Suprapubic skin (tissue), 4 donors: Measurements from ENCODE around the gene CYB561D2. TPM values are rescaled to one million over a fixed set of nuclear protein-coding genes. Genes with fewer than 3 reads are reported as not detected.

Experiments
- DNase-seq, 2 donors: peaks; one replicate each; pipeline ENCODE4 v3.0.0-alpha.2; 2019; ENCODE audit warnings: low spot score in 2 of 2
- H3K27ac ChIP-seq: fragments of 200-600 bp; sonication (generic); one replicate; pipeline ENCODE4 v1.5.1; 2019
- H3K27me3 ChIP-seq: fragments of 200-600 bp; sonication (generic); one replicate; pipeline ENCODE4 v1.5.1; 2019
- H3K36me3 ChIP-seq: fragments of 200-600 bp; sonication (generic); one replicate; pipeline ENCODE4 v1.5.1; 2019
- H3K4me1 ChIP-seq: fragments of 200-600 bp; sonication (generic); one replicate; pipeline ENCODE4 v1.5.1; 2019
- H3K4me3 ChIP-seq: fragments of 200-600 bp; sonication (generic); one replicate; pipeline ENCODE4 v1.5.1; 2019; ENCODE audit warnings: mild to moderate bottlenecking
- H3K9me3 ChIP-seq: fragments of 200-600 bp; sonication (generic); one replicate; pipeline ENCODE4 v1.5.1; 2019
- EP300 ChIP-seq: sonication (generic); formaldehyde crosslinking; IDR thresholded peaks from one replicate; pipeline ENCODE4 v1.6.1; 2017; ENCODE audit warnings: antibody characterized with exemption
- POLR2A ChIP-seq, 2 donors: fragments of 450-650 bp; IDR thresholded peaks; one replicate each; pipeline ENCODE4 v1.6.1; 2017; ENCODE audit warnings: antibody characterized with exemption in 2 of 2, mild to moderate bottlenecking in 2 of 2, moderate library complexity in 2 of 2
- POLR2AphosphoS5 ChIP-seq, 3 donors: sonication (generic); formaldehyde crosslinking; IDR thresholded peaks; one replicate each; pipeline ENCODE4 v1.6.1; 2017; ENCODE audit warnings: antibody characterized with exemption in 3 of 3
- WGBS: methylation state at CpG from one replicate; pipeline ENCODE4 v1.1.5; 2018; 5-methylcytosine and 5-hydroxymethylcytosine counted together
- total RNA-seq, 4 donors: library from RNA; depleted of rRNA; stranded (reverse); fragments of >200 nt; gene quantifications; one replicate each; pipeline ENCODE4 v1.1.0, GENCODE V29; 2016
- TF ChIP-seq, protein P1 (sequence below), 2 donors: fragments of 200-600 bp in 1 of 2; fragments of 450-650 bp in 1 of 2; sonication (generic) in 1 of 2; IDR thresholded peaks; one replicate each; pipeline ENCODE4 v1.5.1; 2016 to 2019; ENCODE audit warnings: antibody characterized with exemption in 2 of 2, mild to moderate bottlenecking in 1 of 2, moderate library complexity in 1 of 2

CYB561D2 gene
- total RNA-seq, 4 donors from 2014 or later, result 12.8 to 29.8 (median 17.9) TPM

- H3K27me3 ChIP-seq, result no peaks in the 10 kb centered on the region
- DNase-seq, result no peak
- H3K4me3 ChIP-seq, result no peak overlapping the region
- H3K9me3 ChIP-seq, result no peaks in the 10 kb centered on the region
- H3K36me3 ChIP-seq, result peaks cover 13% of the 10 kb centered on the region
- 72% methylated on average over 3 of the region's 3 CpGs for WGBS
- no peak for TF ChIP-seq POLR2AphosphoS5 (IDR thresholded peaks at IDR 0.05)
- no peak for TF ChIP-seq POLR2A (IDR thresholded peaks at IDR 0.05)
- TF ChIP-seq, protein P1, sequence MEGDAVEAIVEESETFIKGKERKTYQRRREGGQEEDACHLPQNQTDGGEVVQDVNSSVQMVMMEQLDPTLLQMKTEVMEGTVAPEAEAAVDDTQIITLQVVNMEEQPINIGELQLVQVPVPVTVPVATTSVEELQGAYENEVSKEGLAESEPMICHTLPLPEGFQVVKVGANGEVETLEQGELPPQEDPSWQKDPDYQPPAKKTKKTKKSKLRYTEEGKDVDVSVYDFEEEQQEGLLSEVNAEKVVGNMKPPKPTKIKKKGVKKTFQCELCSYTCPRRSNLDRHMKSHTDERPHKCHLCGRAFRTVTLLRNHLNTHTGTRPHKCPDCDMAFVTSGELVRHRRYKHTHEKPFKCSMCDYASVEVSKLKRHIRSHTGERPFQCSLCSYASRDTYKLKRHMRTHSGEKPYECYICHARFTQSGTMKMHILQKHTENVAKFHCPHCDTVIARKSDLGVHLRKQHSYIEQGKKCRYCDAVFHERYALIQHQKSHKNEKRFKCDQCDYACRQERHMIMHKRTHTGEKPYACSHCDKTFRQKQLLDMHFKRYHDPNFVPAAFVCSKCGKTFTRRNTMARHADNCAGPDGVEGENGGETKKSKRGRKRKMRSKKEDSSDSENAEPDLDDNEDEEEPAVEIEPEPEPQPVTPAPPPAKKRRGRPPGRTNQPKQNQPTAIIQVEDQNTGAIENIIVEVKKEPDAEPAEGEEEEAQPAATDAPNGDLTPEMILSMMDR (IDR thresholded peaks at IDR 0.05), result no peak
- peak overlapping the region; percentile 6 for H3K27ac ChIP-seq
- peaks cover 70% of the 10 kb centered on the region for H3K4me1 ChIP-seq
These were observed 36.3 kb upstream of the CYB561D2 start for GRCh38 chr3:50314342-50314741.

DNA sequence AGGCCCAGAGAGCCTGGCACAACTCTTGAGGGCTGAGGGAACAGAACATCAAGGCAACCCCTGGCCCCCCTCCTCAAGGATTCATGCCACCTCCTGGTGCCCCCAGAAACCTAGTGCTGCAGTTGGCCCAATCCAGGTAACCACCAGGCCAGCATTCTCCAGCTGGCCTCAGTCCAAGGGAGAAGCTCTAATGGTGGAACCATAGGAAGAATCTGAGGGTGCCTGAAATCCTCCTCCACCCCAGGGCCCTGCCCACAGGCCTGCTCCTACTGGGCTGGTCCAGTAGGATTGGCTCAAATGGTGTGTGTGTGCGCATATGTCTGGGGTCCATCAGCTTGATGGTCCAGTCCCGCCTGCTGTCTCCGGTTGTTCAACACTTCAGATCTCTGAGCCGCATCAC, 35.8 kb upstream of the CYB561D2 start:
- no peak for TF ChIP-seq EP300
- TF ChIP-seq POLR2AphosphoS5 (IDR thresholded peaks at IDR 0.05), result no peak
- TF ChIP-seq POLR2A (IDR thresholded peaks at IDR 0.05), result no peak
- TF ChIP-seq, protein P1 (IDR thresholded peaks at IDR 0.05), result no peak
- H3K36me3 ChIP-seq, result peaks cover 18% of the 10 kb centered on the region
- peak overlapping the region; percentile 6 for H3K27ac ChIP-seq
- no peak overlapping the region for H3K4me3 ChIP-seq
- peaks cover 75% of the 10 kb centered on the region for H3K4me1 ChIP-seq
- no peaks in the 10 kb centered on the region for H3K9me3 ChIP-seq
- no peaks in the 10 kb centered on the region for H3K27me3 ChIP-seq
- 100% methylated on average over 4 of the region's 4 CpGs for WGBS
- no peak for DNase-seq

GRCh38 chr3:50316657-50317242, 33.9 kb upstream of the CYB561D2 start:
- Histone ChIP-seq H3K4me1 (peaks cover 77% of the 10 kb centered on the region), H3K4me3 (peak overlapping the region; percentile 93), H3K9me3 (no peaks in the 10 kb centered on the region), H3K27me3 (no peaks in the 10 kb centered on the region), H3K27ac (peak overlapping the region; percentile 89), H3K36me3 (peaks cover 19% of the 10 kb centered on the region)
- TF ChIP-seq POLR2AphosphoS5 (IDR thresholded peaks at IDR 0.05) (peak in 2 of 3 donors; percentile 25 to 66), POLR2A (IDR thresholded peaks at IDR 0.05) (no peak)
- TF ChIP-seq, protein P1 (IDR thresholded peaks at IDR 0.05), result no peak
- peak; percentile 88 for DNase-seq
- WGBS, result 24% methylated on average over 3 of the region's 9 CpGs

DNA sequence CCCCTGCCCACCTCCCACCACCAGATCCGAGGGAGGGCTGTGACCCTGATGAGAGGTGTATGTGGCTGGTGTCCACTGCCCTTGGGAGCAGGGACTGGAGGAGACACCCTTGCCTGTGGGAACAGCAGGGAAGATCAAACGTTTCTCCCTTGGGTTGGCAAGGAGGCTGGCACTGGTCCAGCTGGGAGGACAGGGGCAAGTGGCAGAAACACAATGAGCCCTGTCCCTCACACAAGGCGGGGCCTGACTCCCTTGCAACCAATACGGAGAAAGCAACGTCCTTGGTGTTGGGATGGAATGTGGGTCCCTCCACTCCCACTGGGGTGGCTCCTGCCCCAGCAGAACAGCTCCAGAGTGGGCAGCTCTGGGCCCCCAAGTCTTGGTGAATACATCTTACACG, 33.4 kb upstream of the CYB561D2 start:
- no peak for TF ChIP-seq POLR2AphosphoS5 (IDR thresholded peaks at IDR 0.05)
- no peak for TF ChIP-seq EP300
- TF ChIP-seq, protein P1 (IDR thresholded peaks at IDR 0.05), result no peak
- TF ChIP-seq POLR2A (IDR thresholded peaks at IDR 0.05), result no peak
- H3K9me3 ChIP-seq, result no peaks in the 10 kb centered on the region
- peaks cover 79% of the 10 kb centered on the region for H3K4me1 ChIP-seq
- H3K36me3 ChIP-seq, result peaks cover 19% of the 10 kb centered on the region
- H3K27me3 ChIP-seq, result no peaks in the 10 kb centered on the region
- 100% methylated on average over 1 of the region's 6 CpGs for WGBS
- H3K4me3 ChIP-seq, result peak overlapping the region; percentile 93
- peak overlapping the region; percentile 89 for H3K27ac ChIP-seq
- peak in 1 of 2 donors; percentile 78 for DNase-seq

GRCh38 chr3:50318163-50318562, 32.5 kb upstream of the CYB561D2 start:
- 71% methylated on average over 8 of the region's 11 CpGs for WGBS
- Histone ChIP-seq H3K36me3 (peaks cover 19% of the 10 kb centered on the region), H3K9me3 (no peaks in the 10 kb centered on the region), H3K4me3 (peak overlapping the region; percentile 93), H3K27ac (peak overlapping the region; percentile 89), H3K27me3 (no peaks in the 10 kb centered on the region), H3K4me1 (peaks cover 86% of the 10 kb centered on the region)
- no peak for DNase-seq
- TF ChIP-seq POLR2A (IDR thresholded peaks at IDR 0.05) (no peak), POLR2AphosphoS5 (IDR thresholded peaks at IDR 0.05) (no peak), EP300 (no peak)
- TF ChIP-seq, protein P1 (IDR thresholded peaks at IDR 0.05), result no peak
